Smooth muscle cell of the umbilical artery (primary cell): ENCODE results near the gene ALDH2. TPM values are rescaled to one million over a fixed set of nuclear protein-coding genes. Genes with fewer than 3 reads are reported as not detected.

Experiments used
- total RNA-seq: library from RNA; depleted of rRNA; stranded (reverse); fragments of >200 nt; gene quantifications from 2 replicates; pipeline ENCODE4 v1.2.3, GENCODE V29; 2014

The ALDH2 gene
- 24.1 and 30.3 TPM in 2 replicates for total RNA-seq

DNA sequence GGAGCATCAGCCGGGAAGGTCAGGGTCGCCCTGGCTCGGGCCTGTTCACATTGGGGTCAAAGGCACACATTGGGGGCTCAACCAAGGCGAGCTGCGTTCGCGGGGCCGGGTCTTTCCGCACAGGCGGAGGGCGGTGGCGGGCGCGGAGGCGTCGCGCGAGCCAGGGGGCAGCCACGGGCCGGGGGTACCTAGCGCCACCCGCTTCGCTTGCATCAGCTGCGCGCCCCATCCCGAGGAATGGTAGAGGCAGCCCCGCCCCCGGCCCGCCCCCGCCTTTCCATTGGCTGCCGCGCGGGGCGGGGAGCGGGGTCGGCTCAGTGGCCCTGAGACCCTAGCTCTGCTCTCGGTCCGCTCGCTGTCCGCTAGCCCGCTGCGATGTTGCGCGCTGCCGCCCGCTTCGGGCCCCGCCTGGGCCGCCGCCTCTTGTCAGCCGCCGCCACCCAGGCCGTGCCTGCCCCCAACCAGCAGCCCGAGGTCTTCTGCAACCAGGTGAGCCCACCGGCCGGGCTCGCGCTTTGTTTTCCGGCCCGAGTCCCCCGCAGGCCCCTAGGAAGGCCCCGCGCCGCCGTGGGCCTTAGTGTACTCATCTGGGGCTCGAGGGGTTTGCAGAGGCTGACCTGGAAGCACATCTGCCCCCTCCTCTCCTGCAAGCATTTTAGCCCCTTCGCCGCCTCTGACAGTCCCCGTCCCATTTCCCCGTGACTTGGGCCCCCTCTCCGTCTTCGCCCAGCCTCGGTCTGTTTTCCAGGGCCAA is at the start of gene ALDH2:
Gene ALDH2 (plus strand): TSS at position 326 of the 754 bp plus-strand sequence. CDS start 50 bp downstream, at position 376.

DNA sequence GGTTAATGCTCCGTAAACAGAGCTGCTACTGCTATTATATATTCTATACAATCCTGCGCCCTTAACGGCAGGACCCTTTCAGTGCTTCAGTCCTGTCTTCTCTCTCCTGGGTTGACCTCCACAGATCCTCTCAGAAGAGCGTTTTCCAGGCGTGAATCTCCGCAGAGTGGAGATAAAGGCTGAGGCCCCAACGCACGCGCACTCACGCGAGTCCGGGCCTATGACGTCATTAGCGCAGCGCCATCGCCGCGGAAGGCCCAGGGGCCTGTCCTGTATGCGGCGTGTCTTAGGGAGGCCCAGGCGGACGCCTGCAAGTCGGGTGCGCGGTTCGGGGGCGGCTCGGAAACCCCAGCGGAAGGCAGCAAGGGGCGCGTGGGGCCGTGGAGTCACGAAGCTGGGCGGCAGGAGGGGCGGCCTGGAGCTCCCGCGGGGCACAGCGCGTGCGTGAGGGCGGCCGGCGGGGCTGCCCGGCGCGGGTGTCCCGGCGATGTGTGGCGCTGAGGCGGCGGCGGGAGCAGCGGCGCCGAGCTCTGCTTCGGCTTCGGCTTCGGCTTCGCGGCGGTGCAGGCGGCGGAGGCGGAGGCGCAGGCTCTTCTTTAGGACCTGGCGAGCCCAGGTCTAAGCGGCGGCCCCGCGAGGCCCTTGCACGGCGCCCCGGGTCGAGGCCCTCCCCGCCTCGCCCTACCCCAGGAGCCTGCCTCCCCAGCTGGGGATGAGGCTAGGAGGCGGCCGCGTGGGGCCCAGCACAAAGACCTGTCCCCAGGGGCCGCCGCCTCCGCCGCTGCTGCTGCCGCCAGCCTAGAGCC is 75.2 kb downstream of the ALDH2 start, which contains the start of gene MAPKAPK5:
Gene MAPKAPK5 (plus strand): TSS at position 479 of the 806 bp plus-strand sequence. CDS start 506 bp downstream, outside the sequence.

Other genes with a start within 250 kb of the ALDH2 start
- 23.8 and 42.6 TPM in 2 replicates for gene ATXN2, start 167.6 kb upstream of the ALDH2 start, total RNA-seq
- 19.0 and 23.7 TPM in 2 replicates for gene BRAP, start 81.0 kb upstream of the ALDH2 start, total RNA-seq
- gene ACAD10, start 80.9 kb upstream of the ALDH2 start, total RNA-seq, result 13.7 and 21.0 TPM in 2 replicates
- 29.1 and 41.1 TPM in 2 replicates for gene MAPKAPK5, start 75.3 kb downstream of the ALDH2 start, total RNA-seq
- gene TMEM116, start 246.2 kb downstream of the ALDH2 start, total RNA-seq, result 6.7 and 7.4 TPM in 2 replicates
- gene ERP29, start 246.5 kb downstream of the ALDH2 start, total RNA-seq, result 66.8 and 121 TPM in 2 replicates